HG03558 (cell line): ENCODE data around the gene MAP2.

Experiments
- ATAC-seq: cut with Tn5 transposase; IDR thresholded peaks from one replicate; pipeline ENCODE4 v1.9.1; 2021; ENCODE audit warnings: moderate number of reproducible peaks; ENCODE audit not compliant: unreplicated experiment; ENCODE audit errors: extremely low read depth

The MAP2 gene

GRCh38 chr2:209640358-209640757, 216.5 kb downstream of the MAP2 start:
- no peak for ATAC-seq

- ATAC-seq: no peak
Measured at GRCh38 chr2:209642146-209642820, 218.4 kb downstream of the MAP2 start.

- ATAC-seq: no peak
Measured at GRCh38 chr2:209644842-209645241, 221.0 kb downstream of the MAP2 start.

DNA sequence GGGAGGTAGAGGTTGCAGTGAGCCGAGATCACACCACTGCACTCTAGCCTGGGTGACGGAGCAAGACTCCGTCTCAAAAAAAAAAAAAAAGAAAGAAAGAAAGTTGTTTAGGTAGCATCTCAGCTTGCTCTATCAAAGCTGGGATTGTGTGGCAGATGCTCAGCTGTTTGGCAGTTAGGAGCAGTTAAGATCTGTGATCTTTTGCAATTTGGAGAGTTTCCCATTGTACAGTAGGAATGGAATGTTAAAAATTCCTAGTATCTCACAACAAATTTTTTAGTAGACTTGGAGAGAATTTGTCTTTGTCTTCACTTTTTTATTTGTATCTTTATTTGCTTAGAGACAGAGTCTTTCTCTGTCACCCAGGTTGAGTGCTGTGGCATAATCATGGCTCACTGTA, 224.9 kb downstream of the MAP2 start:
- no peak for ATAC-seq

GRCh38 chr2:209653134-209653533, 229.3 kb downstream of the MAP2 start:
- ATAC-seq: no peak

GRCh38 chr2:209661286-209661894, 237.5 kb downstream of the MAP2 start:
- ATAC-seq: no peak

DNA sequence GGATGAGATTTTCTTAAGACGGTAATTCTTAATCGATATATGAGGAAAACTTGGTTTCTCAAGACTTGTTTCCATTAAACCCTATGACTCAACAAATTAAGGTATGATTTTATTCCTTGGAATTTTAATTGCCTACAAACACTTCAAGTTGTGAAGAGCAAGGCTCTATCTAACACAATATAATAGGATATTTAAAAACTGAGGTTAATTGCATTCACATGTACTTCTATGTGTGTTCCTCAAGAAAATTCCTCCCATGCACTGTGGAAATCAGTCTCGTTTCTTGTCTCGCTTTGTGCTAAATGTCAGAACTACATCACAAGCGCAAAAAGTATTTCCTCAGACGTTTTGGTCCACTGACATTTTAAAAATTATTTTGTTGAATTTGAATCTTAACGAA, 238.2 kb downstream of the MAP2 start:
- no peak for ATAC-seq

DNA sequence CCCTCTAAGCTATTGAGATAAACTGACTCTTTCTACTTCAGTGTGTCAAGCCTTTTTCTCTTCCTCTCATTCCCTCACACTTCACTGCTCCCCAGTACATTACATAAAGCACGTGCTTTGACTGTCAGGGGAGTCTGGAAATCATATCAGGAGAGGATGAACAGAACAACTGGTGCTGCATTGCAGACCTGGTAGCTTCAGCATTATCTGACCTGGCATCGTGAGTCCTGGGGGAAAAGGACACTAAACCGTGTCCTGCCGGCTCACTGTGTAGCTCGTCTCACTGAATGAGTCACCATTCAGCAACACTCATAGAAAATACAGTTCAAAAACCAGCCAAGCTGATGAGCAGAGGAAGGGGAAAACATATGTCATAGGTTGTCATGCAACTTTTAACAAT, 239.3 kb downstream of the MAP2 start:
- ATAC-seq: no peak

DNA sequence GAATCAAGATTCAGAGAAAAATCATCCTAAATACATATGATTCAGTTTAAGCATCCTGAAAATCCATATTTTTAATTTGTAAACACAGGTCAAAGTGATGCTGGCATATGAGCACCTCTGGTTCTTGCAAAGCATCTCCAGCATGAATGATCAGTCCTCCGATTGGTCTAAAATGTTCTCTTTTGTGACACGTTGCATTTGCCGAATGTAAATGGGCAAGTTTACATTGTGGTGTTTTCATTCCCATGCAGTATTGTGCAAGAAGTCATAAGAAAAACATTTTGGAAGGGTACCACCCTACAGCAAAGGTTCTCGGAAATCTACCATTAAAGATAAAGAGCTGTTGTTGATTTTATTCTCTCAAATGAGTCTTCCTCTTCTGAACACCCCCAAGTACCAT, 239.8 kb downstream of the MAP2 start:
- no peak for ATAC-seq

GRCh38 chr2:209666296-209666695, 242.4 kb downstream of the MAP2 start:
- ATAC-seq: no peak

DNA sequence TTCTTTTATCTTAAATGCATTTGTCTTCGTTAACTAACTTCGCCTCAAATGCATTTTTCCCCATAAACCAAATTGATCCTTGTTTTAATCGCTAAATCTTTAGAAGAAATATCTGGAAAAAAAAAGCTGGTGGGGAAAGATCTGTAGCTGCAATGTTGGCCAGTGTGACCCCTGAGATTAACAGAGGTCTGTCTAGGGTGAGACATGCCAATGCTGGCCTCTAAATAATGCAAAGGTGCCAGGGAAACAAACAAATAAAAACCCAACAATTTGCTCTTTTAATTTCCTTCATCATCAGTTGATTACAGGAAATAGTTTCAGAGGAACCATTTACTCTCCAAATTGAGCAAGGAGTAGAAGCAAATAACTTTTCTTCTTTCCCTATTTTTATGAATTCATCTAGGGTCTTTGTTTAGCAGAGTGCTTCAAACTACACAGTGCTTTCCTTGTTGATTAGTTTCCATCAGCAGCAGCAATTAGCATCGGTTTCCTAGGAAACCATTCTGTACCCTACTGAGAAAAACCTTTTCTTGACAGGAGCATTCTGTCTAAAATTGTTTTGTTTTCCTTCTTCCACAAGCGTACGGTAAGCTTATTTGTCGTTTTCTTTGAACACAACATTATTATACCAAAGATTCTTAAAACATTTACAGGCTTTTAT, 247.3 kb downstream of the MAP2 start:
- ATAC-seq: no peak

DNA sequence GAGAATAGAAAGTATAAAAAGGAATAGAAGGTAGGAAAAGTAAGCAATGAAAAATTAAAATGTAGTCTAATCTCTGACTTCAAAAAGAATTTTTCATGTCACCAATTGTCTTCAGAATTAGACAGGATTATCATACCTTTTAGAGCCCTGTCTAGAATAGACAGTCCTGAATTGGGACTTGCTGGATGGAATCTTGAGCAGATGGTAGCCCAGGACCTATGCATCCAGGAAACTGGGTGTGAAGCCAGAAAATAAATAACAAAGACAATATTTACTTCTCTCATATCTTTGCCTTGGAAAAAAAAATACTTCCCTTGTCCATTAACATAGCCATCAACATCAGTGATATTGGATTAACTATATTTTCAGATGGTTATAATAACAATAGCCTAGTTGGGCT, 250.0 kb downstream of the MAP2 start:
- no peak for ATAC-seq

DNA sequence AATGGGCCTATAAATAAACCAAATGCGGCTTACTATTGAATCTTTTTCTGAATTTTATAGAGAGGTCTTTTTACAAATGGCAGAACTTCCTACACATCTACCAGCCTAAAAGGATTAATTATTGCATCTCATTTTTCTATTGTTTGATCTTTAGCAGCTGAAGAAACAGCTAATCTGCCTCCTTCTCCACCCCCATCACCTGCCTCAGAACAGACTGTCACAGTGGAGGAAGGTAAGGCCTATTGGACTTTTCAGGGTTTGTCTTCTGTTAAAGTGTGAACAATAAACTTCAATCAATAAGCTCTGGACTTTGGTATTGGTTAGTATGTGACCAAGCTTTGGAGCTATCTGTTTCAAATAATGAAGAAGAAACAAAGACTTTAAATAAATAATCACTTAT, 256.7 kb downstream of the MAP2 start:
- ATAC-seq: no peak

DNA sequence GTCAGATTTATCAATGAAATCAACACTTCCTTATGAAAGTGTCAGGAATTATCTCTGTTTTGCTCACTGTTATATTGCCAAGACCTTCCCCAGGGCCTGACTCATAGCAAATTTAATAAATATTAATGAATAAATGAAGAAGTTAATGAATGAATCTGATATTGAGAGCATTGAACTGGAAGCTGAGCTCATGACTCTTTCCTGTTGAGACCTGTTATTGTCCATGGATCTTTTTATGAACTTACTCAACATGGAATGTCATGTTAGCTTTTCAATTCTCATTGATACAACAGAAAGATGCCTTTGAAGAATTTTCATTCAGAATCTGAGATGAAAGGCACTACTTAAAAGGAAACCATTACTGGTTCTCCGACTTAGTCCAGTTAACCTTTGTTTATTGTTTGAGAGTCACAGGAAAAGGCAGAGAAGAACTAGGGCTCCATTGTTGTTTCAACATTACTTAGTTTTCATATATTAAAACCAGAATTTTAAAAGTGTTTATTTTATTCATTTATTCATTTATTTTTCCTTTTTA, 257.4 kb downstream of the MAP2 start:
- no peak for ATAC-seq

- no peak for ATAC-seq
Measured at GRCh38 chr2:209682646-209683045, 258.8 kb downstream of the MAP2 start.

DNA sequence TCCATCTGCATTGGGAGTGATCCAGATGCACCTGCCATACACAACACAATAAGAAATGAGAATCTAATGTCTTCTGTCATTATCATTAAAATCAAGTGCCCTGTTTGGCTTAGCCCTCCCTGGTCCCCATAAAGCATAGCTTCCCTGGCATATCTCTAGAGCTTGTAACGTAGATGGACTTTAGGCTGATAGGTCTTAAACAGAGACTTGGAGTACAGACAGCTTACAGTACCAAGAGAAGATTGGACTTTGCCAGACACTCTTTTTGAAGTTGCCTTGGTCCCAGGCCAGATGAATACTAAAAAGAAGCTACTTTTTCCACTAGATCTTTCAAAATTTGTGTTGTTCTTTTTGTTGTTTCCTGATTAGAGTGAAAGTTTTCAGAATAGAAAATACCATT, 261.5 kb downstream of the MAP2 start:
- ATAC-seq: no peak

- no peak for ATAC-seq
Measured at GRCh38 chr2:209685963-209686362, 262.1 kb downstream of the MAP2 start.

DNA sequence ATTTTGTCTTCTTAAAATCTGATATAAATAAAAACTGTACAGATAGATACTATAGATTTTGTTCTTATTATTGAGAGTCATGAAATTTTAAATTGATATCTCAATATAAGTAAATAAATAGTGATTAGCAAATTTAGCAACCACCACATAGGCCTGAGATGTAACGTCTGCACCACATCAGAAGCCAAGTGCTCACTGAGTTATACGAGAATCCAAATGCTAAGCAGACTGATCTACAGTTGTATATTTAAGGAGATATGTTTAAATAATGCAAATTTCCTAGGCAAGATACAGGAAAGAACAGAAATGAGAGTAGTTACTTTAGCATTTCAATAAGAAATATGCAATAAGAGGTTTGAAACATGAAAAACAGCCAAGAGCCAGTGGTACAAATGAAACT, 262.6 kb downstream of the MAP2 start:
- ATAC-seq: no peak

DNA sequence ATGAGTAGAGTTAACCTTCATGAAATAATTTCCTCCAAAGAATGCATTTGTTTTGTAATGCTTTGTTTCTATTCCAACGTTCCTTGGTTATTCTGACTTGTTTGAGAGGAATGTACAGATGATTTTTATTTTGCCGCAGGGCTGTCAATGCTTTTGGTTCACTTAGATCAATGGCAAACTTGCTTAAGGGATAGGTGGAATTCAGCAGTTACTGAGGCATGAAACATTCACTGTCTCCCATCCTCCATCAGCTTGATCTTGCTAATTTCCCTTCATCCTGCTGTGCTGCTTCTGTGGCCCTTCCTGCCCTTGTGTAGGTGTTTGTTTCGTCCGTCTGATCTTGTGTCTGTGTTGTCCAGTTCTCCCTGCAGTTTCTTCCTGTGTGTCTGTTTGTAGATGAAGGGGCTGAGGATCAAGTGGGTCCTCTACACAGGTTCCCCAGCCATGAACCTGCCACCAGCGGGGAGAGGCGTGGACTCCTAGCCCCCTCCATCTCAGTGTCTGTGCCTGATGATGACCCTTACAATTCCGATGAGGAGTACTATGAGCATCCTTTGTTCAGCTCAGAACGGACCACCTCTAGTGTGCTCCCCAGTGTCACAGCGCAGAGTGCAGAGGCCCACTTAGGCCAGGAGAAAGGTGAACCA, 263.6 kb downstream of the MAP2 start:
- no peak for ATAC-seq

DNA sequence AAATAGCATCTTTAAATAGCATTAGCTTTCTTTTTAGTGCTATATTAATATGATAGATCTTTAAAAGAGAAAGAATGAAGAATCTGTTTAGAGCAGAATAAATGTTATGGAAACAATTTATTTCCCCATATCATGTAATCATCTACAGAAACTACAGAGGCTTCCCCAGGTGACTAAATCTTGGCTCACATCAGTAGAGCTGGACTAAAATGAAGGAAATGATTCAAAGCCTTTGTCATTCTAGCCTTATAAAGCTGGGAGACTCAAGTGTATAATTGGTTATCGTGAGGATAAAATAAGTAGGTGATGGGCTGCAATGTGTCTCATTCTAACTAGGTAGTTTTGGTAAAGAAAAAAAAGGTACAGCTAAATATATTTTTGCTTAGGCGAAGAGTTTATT, 264.5 kb downstream of the MAP2 start:
- no peak for ATAC-seq
